H1 (cell line): ENCODE measurements around the gene AUH. TPM values are rescaled to one million over a fixed set of nuclear protein-coding genes. Genes with fewer than 3 reads are reported as not detected.

Source experiments
- CTCF ChIA-PET: fragments of 300-600 bp; sonication (Branson Sonifier 250); formaldehyde crosslinking; loops from one replicate; lab custom pipeline; 2021; ENCODE audit not compliant: partially characterized antibody; lab: Charles Lee
- POLR2A ChIA-PET: fragments of 300-600 bp; sonication (Branson Sonifier 250); formaldehyde crosslinking; loops from one replicate; lab custom pipeline; 2021; ENCODE audit warnings: inconsistent platforms; ENCODE audit not compliant: partially characterized antibody; lab: Charles Lee
- DNase-seq, 2 experiments: peaks; one replicate each; pipeline versions ENCODE4 v3.0.0 to v3.0.0-alpha.2; 2010 to 2022; ENCODE audit warnings: low spot score in 2 of 2, low read depth in 1 of 2, mixed read lengths in 1 of 2
- FAIRE-seq: peaks from 2 replicates; lab custom pipeline; 2011; peaks lifted over from hg19 to GRCh38; lab: Jason Lieb, UNC
- H2AFZ ChIP-seq: 2 replicates; pipeline ENCODE4 v1.8.1; 2012; ENCODE audit warnings: low read length, inconsistent platforms
- H2AK5ac ChIP-seq: 2 replicates; pipeline ENCODE4 v1.6.1; 2013; ENCODE audit warnings: low read depth, low read length
- H2BK120ac ChIP-seq: replicated peaks from 2 replicates; pipeline ENCODE3; 2013; ENCODE audit warnings: low read depth, low read length, inconsistent platforms
- H2BK12ac ChIP-seq: 2 replicates; pipeline ENCODE4 v1.6.1; 2013; ENCODE audit warnings: low read depth, low read length
- H2BK15ac ChIP-seq: 2 replicates; pipeline ENCODE4 v1.6.1; 2013; ENCODE audit warnings: low read length
- H2BK20ac ChIP-seq: 2 replicates; pipeline ENCODE4 v1.6.1; 2013; ENCODE audit warnings: low read length
- H2BK5ac ChIP-seq: 2 replicates; pipeline ENCODE4 v1.6.1; 2013; ENCODE audit warnings: low read depth, low read length
- H3K14ac ChIP-seq: 2 replicates; pipeline ENCODE4 v1.6.1; 2013; ENCODE audit warnings: inconsistent platforms; ENCODE audit not compliant: insufficient read length
- H3K18ac ChIP-seq: 2 replicates; pipeline ENCODE4 v1.6.1; 2013; ENCODE audit warnings: low read length; ENCODE audit errors: extremely low read depth
- H3K23ac ChIP-seq: 2 replicates; pipeline ENCODE4 v1.6.1; 2013; ENCODE audit warnings: inconsistent platforms; ENCODE audit not compliant: insufficient read length
- H3K23me2 ChIP-seq: 2 replicates; pipeline ENCODE4 v1.6.1; 2013; ENCODE audit warnings: low read depth, low read length
- H3K27ac ChIP-seq: 2 replicates; pipeline ENCODE4 v1.6.1; 2011; ENCODE audit warnings: low read depth, low read length, inconsistent platforms
- H3K27me3 ChIP-seq, 4 experiments: replicated peaks in 1 of 4; 1 replicate in 1 of 4; 2 replicates in 3 of 4; pipeline versions ENCODE4 v1.6.1 to v1.8.1; 2011 to 2013; ENCODE audit warnings: low read length in 3 of 4, mild to moderate bottlenecking in 3 of 4, inconsistent platforms in 2 of 4, mixed read lengths in 2 of 4, moderate library complexity in 1 of 4; ENCODE audit not compliant: control insufficient read depth in 3 of 4, insufficient read depth in 3 of 4; ENCODE audit errors: extremely low read depth in 1 of 4
- H3K36me3 ChIP-seq, 4 experiments: 2 replicates each; pipeline versions ENCODE4 v1.6.1 to v1.8.1; 2011 to 2013; ENCODE audit warnings: mild to moderate bottlenecking in 4 of 4, low read length in 3 of 4, moderate library complexity in 2 of 4, control low read depth in 1 of 4, inconsistent platforms in 1 of 4; ENCODE audit not compliant: insufficient read depth in 4 of 4, control insufficient read depth in 2 of 4
- H3K4ac ChIP-seq: replicated peaks from 2 replicates; pipeline ENCODE3; 2013; ENCODE audit warnings: low read length, low read depth, mixed read lengths, inconsistent platforms; ENCODE audit not compliant: insufficient read length
- H3K4me1 ChIP-seq, 4 experiments: replicated peaks in 1 of 4; 1 replicate in 1 of 4; 2 replicates in 3 of 4; pipeline versions ENCODE4 v1.6.1 to v1.8.1; 2011 to 2013; ENCODE audit warnings: low read length in 3 of 4, inconsistent platforms in 2 of 4, mixed read lengths in 1 of 4; ENCODE audit not compliant: insufficient read depth in 4 of 4, control insufficient read depth in 3 of 4
- H3K4me2 ChIP-seq, 2 experiments: 2 replicates each; pipeline versions ENCODE4 v1.6.1 to v1.8.1; 2011 to 2013; ENCODE audit warnings: low read depth in 2 of 2, low read length in 2 of 2, control low read depth in 1 of 2, inconsistent platforms in 1 of 2, mild to moderate bottlenecking in 1 of 2; ENCODE audit not compliant: insufficient read depth in 1 of 2
- H3K4me3 ChIP-seq, 4 experiments: fragments of 200-600, 300-600 bp in 1 of 4; sonication (generic), shearing (Covaris generic), sonication (Bioruptor Twin) in 1 of 4; 2 replicates each; pipeline versions ENCODE4 v1.5.1 to v1.8.1; 2011 to 2016; ENCODE audit warnings: low read length in 4 of 4, low read depth in 3 of 4, control low read depth in 2 of 4, inconsistent platforms in 2 of 4, mild to moderate bottlenecking in 2 of 4, mixed read lengths in 1 of 4, moderate library complexity in 1 of 4; ENCODE audit not compliant: insufficient read depth in 2 of 4; ENCODE audit errors: extremely low read depth in 1 of 4
- H3K56ac ChIP-seq: replicated peaks from 2 replicates; pipeline ENCODE3; 2013; ENCODE audit warnings: low read depth, mild to moderate bottlenecking, mixed read lengths, low read length, inconsistent platforms; ENCODE audit not compliant: insufficient read length
- H3K79me1 ChIP-seq: 2 replicates; pipeline ENCODE4 v1.6.1; 2013; ENCODE audit warnings: low read depth, low read length, control low read depth
- H3K79me2 ChIP-seq, 2 experiments: 2 replicates each; pipeline versions ENCODE4 v1.6.1 to v1.8.1; 2012 to 2013; ENCODE audit warnings: low read length in 2 of 2, mild to moderate bottlenecking in 2 of 2, inconsistent platforms in 1 of 2; ENCODE audit not compliant: insufficient read depth in 2 of 2, control insufficient read depth in 1 of 2
- H3K9ac ChIP-seq, 4 experiments: replicated peaks in 1 of 4; 1 replicate in 1 of 4; 2 replicates in 3 of 4; pipeline versions ENCODE4 v1.6.1 to v1.8.1; 2011 to 2013; ENCODE audit warnings: low read depth in 3 of 4, low read length in 3 of 4, control low read depth in 2 of 4, mild to moderate bottlenecking in 2 of 4, moderate library complexity in 2 of 4, inconsistent platforms in 1 of 4; ENCODE audit errors: extremely low read depth in 1 of 4
- H3K9me3 ChIP-seq, 2 experiments: 2 replicates each; pipeline versions ENCODE4 v1.6.1 to v1.8.1; 2012 to 2013; ENCODE audit warnings: mild to moderate bottlenecking in 2 of 2, moderate library complexity in 2 of 2, control low read depth in 1 of 2, inconsistent platforms in 1 of 2, low read depth in 1 of 2, low read length in 1 of 2, mixed read lengths in 1 of 2; ENCODE audit not compliant: insufficient read depth in 2 of 2
- H4K20me1 ChIP-seq, 2 experiments: replicated peaks in 1 of 2; 2 replicates each; pipeline versions ENCODE3 to v1.8.1; 2011 to 2013; ENCODE audit warnings: inconsistent platforms in 2 of 2, low read length in 2 of 2, mild to moderate bottlenecking in 1 of 2; ENCODE audit not compliant: insufficient read depth in 2 of 2, control insufficient read depth in 1 of 2
- H4K5ac ChIP-seq: 2 replicates; pipeline ENCODE4 v1.6.1; 2013; ENCODE audit warnings: low read length, low read depth, mixed read lengths, inconsistent platforms; ENCODE audit not compliant: insufficient read length
- H4K8ac ChIP-seq: 2 replicates; pipeline ENCODE4 v1.8.0; 2013; ENCODE audit warnings: mild to moderate bottlenecking, moderate library complexity, low read length, inconsistent platforms; ENCODE audit not compliant: insufficient read depth; ENCODE audit errors: extremely low read depth
- H4K91ac ChIP-seq: replicated peaks from 2 replicates; pipeline ENCODE3; 2013; ENCODE audit warnings: low read length, mixed read lengths, inconsistent platforms; ENCODE audit not compliant: insufficient read length
- ASH2L ChIP-seq: fragments of 200-600, 300-600 bp; sonication (generic); IDR thresholded peaks from one replicate; pipeline ENCODE4 v1.7.1; 2017; ENCODE audit warnings: low read length
- ATF3 ChIP-seq: IDR thresholded peaks from 2 replicates; pipeline ENCODE4 v1.6.1; 2011; ENCODE audit warnings: low read depth, mild to moderate bottlenecking, low read length; ENCODE audit not compliant: insufficient read depth
- CTBP2 ChIP-seq: IDR thresholded peaks from 2 replicates; pipeline ENCODE4 v1.7.0; 2011; ENCODE audit warnings: borderline replicate concordance, mild to moderate bottlenecking, moderate library complexity, mixed read lengths, low read length; ENCODE audit not compliant: insufficient read depth, insufficient read length
- GTF2F1 ChIP-seq: IDR thresholded peaks from 2 replicates; pipeline ENCODE4 v1.6.1; 2012; ENCODE audit warnings: low read depth, low read length, improper control_type of control experiment, borderline replicate concordance
- MAX ChIP-seq: IDR thresholded peaks from 2 replicates; pipeline ENCODE4 v1.6.1; 2012; ENCODE audit warnings: inconsistent platforms
- NANOG ChIP-seq: IDR thresholded peaks from 2 replicates; pipeline ENCODE4 v1.6.1; 2011; ENCODE audit warnings: low read length, low read depth, mild to moderate bottlenecking, inconsistent platforms; ENCODE audit not compliant: insufficient read depth, poor library complexity, severe bottlenecking
- POLR2A ChIP-seq, 2 experiments: IDR thresholded peaks; 1 replicate in 1 of 2; 2 replicates in 1 of 2; pipeline ENCODE4 v1.6.1; 2011; ENCODE audit warnings: low read depth in 2 of 2, low read length in 2 of 2, mild to moderate bottlenecking in 2 of 2; ENCODE audit errors: control extremely low read depth in 1 of 2
- POLR2AphosphoS5 ChIP-seq: IDR thresholded peaks from 2 replicates; pipeline ENCODE4 v1.6.1; 2011; ENCODE audit warnings: low read depth, low read length
- RBBP5 ChIP-seq: IDR thresholded peaks from 2 replicates; pipeline ENCODE4 v1.7.1; 2012; ENCODE audit warnings: low read depth, mild to moderate bottlenecking, inconsistent platforms, low read length, moderate library complexity, borderline replicate concordance
- RNF2 ChIP-seq: fragments of 200-900, 300-1000 bp; sonication (generic); IDR thresholded peaks from 2 replicates; pipeline ENCODE4 v1.7.1; 2016; ENCODE audit warnings: borderline replicate concordance, low read depth, mild to moderate bottlenecking, antibody characterized with exemption, low read length; ENCODE audit not compliant: poor library complexity, severe bottlenecking; ENCODE audit errors: missing control alignments
- SIX5 ChIP-seq: IDR thresholded peaks from 2 replicates; pipeline ENCODE4 v1.6.1; 2011; ENCODE audit warnings: mild to moderate bottlenecking, low read depth, low read length
- SP2 ChIP-seq: IDR thresholded peaks from 2 replicates; pipeline ENCODE4 v1.6.1; 2012; ENCODE audit warnings: mild to moderate bottlenecking, low read length, inconsistent platforms
- TAF7 ChIP-seq: optimal IDR thresholded peaks from 2 replicates; pipeline ENCODE3; 2011; ENCODE audit warnings: low read depth, mild to moderate bottlenecking, inconsistent platforms, low read length, moderate library complexity, borderline replicate concordance
- WGBS, 2 experiments: shearing (Covaris generic) in 1 of 2; methylation state at CpG; one replicate each; pipeline versions ENCODE4 v1.1.6 to v1.1.7; 2013 to 2015; ENCODE audit warnings: low lambda C conversion rate in 2 of 2, mixed read lengths in 2 of 2, inconsistent platforms in 1 of 2, low coverage in 1 of 2, missing lambda C conversion rate in 1 of 2; ENCODE audit not compliant: insufficient replicate concordance in 2 of 2, insufficient coverage in 1 of 2, insufficient read length in 1 of 2; ENCODE audit errors: extremely low coverage in 1 of 2, missing lambda C conversion rate in 1 of 2; 5-methylcytosine and 5-hydroxymethylcytosine counted together
- polyA plus RNA-seq, 7 experiments: library from polyadenylated mRNA; depleted of rRNA in 3 of 7; stranded (reverse) in 5 of 7; unstranded in 2 of 7; fragments of >200 nt in 5 of 7; fragments of 200-250 nt in 2 of 7; gene quantifications; 1 replicate in 5 of 7; 2 replicates in 1 of 7; 4 replicates in 1 of 7; pipeline versions ENCODE4 v1.2.1 to v1.2.3, GENCODE V29; 2011 to 2013; ENCODE audit warnings: missing spikeins in 2 of 7, mixed read lengths in 2 of 7
- total RNA-seq: library from RNA; stranded (reverse); fragmentation: NEBNext Ultra II Directional; extraction: Animal tissue kit (Norgen Biotek cat#: 25700); gene quantifications from 2 replicates; pipeline ENCODE4 v1.2.1, GENCODE V29; 2021

Gene AUH
- total and polyA plus RNA-seq, 2 of the 8 experiments (the other 6 are each of a cell fraction or from before 2014, with no cell fraction given) = 5.8 to 21.9 TPM

- 93% methylated on average over 6 of the region's 6 CpGs; no CpG with 5 or more reads in 1 of the 2 experiments for WGBS, 2 experiments
- CTCF ChIA-PET = interaction anchor here (0.6 to 1.0 kb wide), 2 partner anchors 12 to 82 kb away, joined by 3 to 4 read pairs; no protein-coding TSS in a partner anchor
Observed at GRCh38 chr9:91210318-91210717, 151.4 kb downstream of the AUH start.

More at GRCh38 chr9:91210318-91210717, 151.4 kb downstream of the AUH start:
- no peak overlapping the region for H2BK5ac ChIP-seq
- no peaks in the 10 kb centered on the region for H3K79me1 ChIP-seq
- DNase-seq (no peak), FAIRE-seq (no peak)
- no peaks in the 10 kb centered on the region for H3K27me3 ChIP-seq
- no peaks in the 10 kb centered on the region for H3K9me3 ChIP-seq
- H3K79me2 ChIP-seq = no peaks in the 10 kb centered on the region
- no peak overlapping the region for H3K9ac ChIP-seq
- H3K27ac ChIP-seq = no peak overlapping the region
- H3K23ac ChIP-seq = no peak overlapping the region
- H3K4me2 ChIP-seq = no peak overlapping the region
- no peak overlapping the region for H2BK20ac ChIP-seq
- no peak overlapping the region for H3K18ac ChIP-seq
- H2AFZ ChIP-seq = no peak overlapping the region
- H3K23me2 ChIP-seq = no peaks in the 10 kb centered on the region
- H3K14ac ChIP-seq = no peak overlapping the region
- no peak overlapping the region for H4K91ac ChIP-seq
- H3K36me3 ChIP-seq = 0 out of 8 replicates have a peak, but pooled peaks cover 0 to 2% (median 0%) of the 10 kb centered on the region in 4 experiments
- H4K8ac ChIP-seq = no peak overlapping the region
- no peaks in the 10 kb centered on the region for H3K4me1 ChIP-seq
- no peak for TF ChIP-seq POLR2A (IDR thresholded peaks at IDR 0.05; ENCODE audit: control extremely low read depth in 1 of 2, low read depth in 2 of 2, low read length in 2 of 2)
- TF ChIP-seq SIX5 = no peak
- TF ChIP-seq CTBP2 = no peak
- TF ChIP-seq SP2 = no peak
- no peak for TF ChIP-seq ASH2L
- TF ChIP-seq MAX = no peak
- TF ChIP-seq ATF3 = no peak
- no peak for TF ChIP-seq RNF2
- TF ChIP-seq POLR2AphosphoS5 = no peak
- TF ChIP-seq TAF7 = no peak
- TF ChIP-seq RBBP5 = no peak
- no peak for TF ChIP-seq NANOG
- TF ChIP-seq GTF2F1 = no peak
- H3K4me3 ChIP-seq = no peak overlapping the region
- H4K5ac ChIP-seq = no peak overlapping the region
- no peak overlapping the region for H2BK15ac ChIP-seq
- no peak overlapping the region for H2BK120ac ChIP-seq
- POLR2A ChIA-PET = interaction anchor here (0.6 kb wide), 1 partner anchor 39 kb away, joined by 4 read pairs; no protein-coding TSS in a partner anchor
- H4K20me1 ChIP-seq = no peaks in the 10 kb centered on the region
- no peak overlapping the region for H3K56ac ChIP-seq
- H2BK12ac ChIP-seq = no peak overlapping the region
- H2AK5ac ChIP-seq = no peak overlapping the region
- no peak overlapping the region for H3K4ac ChIP-seq
